OCI-LY1 (cell line): Measurements from ENCODE around the gene EMCN.

Experiments used
- H2AFZ ChIP-seq: fragments of 200-600 bp; sonication (generic), shearing (Covaris generic); 2 replicates; pipeline ENCODE4 v1.6.0; 2014; ENCODE audit warnings: antibody characterized with exemption, mild to moderate bottlenecking, low read length
- H3F3A ChIP-seq: fragments of 200-600 bp; sonication (generic), shearing (Covaris generic); 2 replicates; pipeline ENCODE4 v1.6.0; 2014; ENCODE audit warnings: mild to moderate bottlenecking, antibody characterized with exemption, low read length, moderate library complexity; ENCODE audit not compliant: insufficient read depth
- H3K27ac ChIP-seq: fragments of 200-600 bp; sonication (generic); 2 replicates; pipeline ENCODE4 v1.5.1; 2014; ENCODE audit warnings: low read length, mixed run types, mild to moderate bottlenecking, low read depth; ENCODE audit not compliant: poor library complexity, severe bottlenecking
- H3K27me3 ChIP-seq: fragments of 200-600 bp; sonication (generic); 2 replicates; pipeline ENCODE4 v1.6.0; 2014; ENCODE audit warnings: antibody characterized with exemption, mild to moderate bottlenecking, low read length, moderate library complexity; ENCODE audit not compliant: insufficient read depth
- H3K36me3 ChIP-seq: fragments of 200-600 bp; sonication (generic); 2 replicates; pipeline ENCODE4 v1.6.1; 2014; ENCODE audit warnings: mild to moderate bottlenecking, antibody characterized with exemption, low read length, moderate library complexity, mixed read lengths; ENCODE audit not compliant: insufficient read depth
- H3K4me1 ChIP-seq: fragments of 200-600 bp; sonication (generic); 2 replicates; pipeline ENCODE4 v1.5.1; 2014; ENCODE audit warnings: mild to moderate bottlenecking, low read length, moderate library complexity; ENCODE audit not compliant: insufficient read depth, severe bottlenecking
- H3K4me2 ChIP-seq: fragments of 200-600 bp; sonication (generic), shearing (Covaris generic); 2 replicates; pipeline ENCODE4 v1.6.1; 2014; ENCODE audit warnings: low read length
- H3K4me3 ChIP-seq: fragments of 200-600 bp; sonication (generic); 2 replicates; pipeline ENCODE4 v1.5.1; 2014; ENCODE audit warnings: low read length, low read depth, mild to moderate bottlenecking, mixed read lengths; ENCODE audit not compliant: poor library complexity, severe bottlenecking
- H3K79me2 ChIP-seq: fragments of 200-600 bp; shearing (Covaris generic); 2 replicates; pipeline ENCODE4 v1.6.1; 2016; ENCODE audit warnings: mixed run types, low read length, mixed read lengths; ENCODE audit not compliant: insufficient read depth
- H3K9ac ChIP-seq: fragments of 200-600 bp; sonication (generic), shearing (Covaris generic); 2 replicates; pipeline ENCODE4 v1.6.1; 2014; ENCODE audit warnings: mild to moderate bottlenecking, low read length, mixed read lengths
- H3K9me2 ChIP-seq: fragments of 200-600 bp; sonication (generic), shearing (Covaris generic); 2 replicates; pipeline ENCODE4 v1.6.1; 2014; ENCODE audit warnings: low read depth, mild to moderate bottlenecking, low read length, mixed read lengths
- H3K9me3 ChIP-seq: fragments of 200-600 bp; shearing (Covaris generic); 2 replicates; pipeline ENCODE4 v1.6.1; 2014; ENCODE audit warnings: low read length, mixed read lengths
- H4K20me1 ChIP-seq: fragments of 200-600 bp; sonication (generic), shearing (Covaris generic); 2 replicates; pipeline ENCODE4 v1.6.0; 2016; ENCODE audit warnings: mild to moderate bottlenecking, low read length; ENCODE audit not compliant: insufficient read depth
- CTCF ChIP-seq: fragments of 200-600 bp; sonication (generic), shearing (Covaris generic); IDR thresholded peaks from 2 replicates; pipeline ENCODE4 v1.5.1; 2017; ENCODE audit warnings: mild to moderate bottlenecking, antibody characterized with exemption, low read length, moderate library complexity, mixed read lengths
- EZH2 ChIP-seq: fragments of 200-600 bp; sonication (generic), shearing (Covaris generic); IDR thresholded peaks from 2 replicates; pipeline ENCODE4 v1.8.0; 2017; ENCODE audit warnings: borderline replicate concordance, mixed run types, mild to moderate bottlenecking, antibody characterized with exemption, low read length, moderate library complexity, mixed read lengths

The EMCN gene

DNA sequence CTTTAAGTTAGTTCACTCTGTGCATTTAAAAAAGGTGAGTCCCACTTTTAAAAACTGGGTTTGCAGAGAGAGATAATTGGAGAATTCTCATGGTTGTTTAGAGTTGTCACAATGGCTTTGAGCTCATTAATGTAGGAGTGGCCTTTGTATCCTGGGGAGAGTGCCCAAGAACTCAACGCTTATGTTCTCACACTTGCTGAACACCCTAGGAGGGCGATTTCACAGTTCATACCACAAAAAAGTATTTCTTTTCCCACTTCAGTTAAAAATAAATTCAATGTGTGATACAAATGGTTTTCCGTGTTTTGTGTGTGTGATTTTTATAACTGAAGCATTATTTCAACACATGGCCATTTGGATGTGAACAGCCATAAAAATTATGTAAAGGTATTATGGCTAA, 8.4 kb downstream of the EMCN start:
- no peaks in the 10 kb centered on the region for H3K9me3 ChIP-seq
- H3K4me3 ChIP-seq: no peak overlapping the region
- H3K79me2 ChIP-seq: no peaks in the 10 kb centered on the region
- H2AFZ ChIP-seq: no peak overlapping the region
- no peaks in the 10 kb centered on the region for H3K27me3 ChIP-seq
- H3K4me2 ChIP-seq: no peak overlapping the region
- H3K36me3 ChIP-seq: no peaks in the 10 kb centered on the region
- no peaks in the 10 kb centered on the region for H3K4me1 ChIP-seq
- H4K20me1 ChIP-seq: no peaks in the 10 kb centered on the region
- H3K9me2 ChIP-seq: no peaks in the 10 kb centered on the region
- TF ChIP-seq CTCF: no peak
- no peak for TF ChIP-seq EZH2
- H3K27ac ChIP-seq: no peak overlapping the region
- no peak overlapping the region for H3K9ac ChIP-seq
- no peaks in the 10 kb centered on the region for H3F3A ChIP-seq

DNA sequence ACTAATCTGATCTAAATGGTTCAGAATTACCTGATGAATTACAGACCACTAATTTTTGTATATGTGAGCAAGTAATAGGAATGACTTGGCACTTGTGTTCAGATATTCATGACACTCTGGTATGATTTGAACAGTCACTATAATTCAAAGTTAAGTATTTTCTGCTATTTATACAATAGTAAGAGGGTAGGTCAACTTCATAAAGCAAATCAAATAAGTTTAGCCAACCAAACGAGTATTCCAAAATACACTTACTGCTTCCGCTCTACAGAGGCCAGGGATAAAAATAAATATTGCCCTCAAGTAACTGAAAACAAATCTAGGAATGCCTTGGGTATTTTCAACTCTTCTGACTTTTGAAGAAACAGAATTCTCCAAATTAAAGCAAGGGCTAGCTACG, 9.1 kb downstream of the EMCN start:
- Histone ChIP-seq H3K79me2 (no peaks in the 10 kb centered on the region), H3K27ac (no peak overlapping the region), H3K4me1 (no peaks in the 10 kb centered on the region), H2AFZ (no peak overlapping the region), H3F3A (no peaks in the 10 kb centered on the region), H3K4me2 (no peak overlapping the region), H3K9me3 (no peaks in the 10 kb centered on the region), H3K27me3 (no peaks in the 10 kb centered on the region), H3K4me3 (no peak overlapping the region), H3K9me2 (no peaks in the 10 kb centered on the region), H3K9ac (no peak overlapping the region), H4K20me1 (no peaks in the 10 kb centered on the region), H3K36me3 (no peaks in the 10 kb centered on the region)
- TF ChIP-seq EZH2: no peak
- no peak for TF ChIP-seq CTCF

GRCh38 chr4:100504086-100504874, 13.5 kb downstream of the EMCN start:
- H3K27me3 ChIP-seq: no peaks in the 10 kb centered on the region
- H3K79me2 ChIP-seq: no peaks in the 10 kb centered on the region
- no peaks in the 10 kb centered on the region for H4K20me1 ChIP-seq
- no peaks in the 10 kb centered on the region for H3K9me3 ChIP-seq
- no peak overlapping the region for H3K4me2 ChIP-seq
- no peak overlapping the region for H3K27ac ChIP-seq
- no peaks in the 10 kb centered on the region for H3F3A ChIP-seq
- H3K4me1 ChIP-seq: no peaks in the 10 kb centered on the region
- no peak overlapping the region for H3K9ac ChIP-seq
- no peak overlapping the region for H2AFZ ChIP-seq
- H3K36me3 ChIP-seq: no peaks in the 10 kb centered on the region
- no peak overlapping the region for H3K4me3 ChIP-seq
- no peaks in the 10 kb centered on the region for H3K9me2 ChIP-seq
- no peak for TF ChIP-seq CTCF
- no peak for TF ChIP-seq EZH2
